Activated naive CD4-positive, alpha-beta T cell treated with anti-CD3 and anti-CD28 coated beads, Interleukin-2, amount 50 U/mL, for 24 hours (primary cell): ENCODE measurements around the gene PTPRD.

Experiments used
- H3K27ac Mint-ChIP-seq: one replicate; pipeline ENCODE4 v1.8.0; 2021; ENCODE audit warnings: mild to moderate bottlenecking, mixed read lengths
- H3K27me3 Mint-ChIP-seq: one replicate; pipeline ENCODE4 v1.8.0; 2021; ENCODE audit warnings: mixed read lengths
- H3K36me3 Mint-ChIP-seq: one replicate; pipeline ENCODE4 v1.8.0; 2021; ENCODE audit warnings: mixed read lengths
- H3K4me1 Mint-ChIP-seq: one replicate; pipeline ENCODE4 v1.8.0; 2021; ENCODE audit warnings: mixed read lengths
- H3K4me3 Mint-ChIP-seq: one replicate; pipeline ENCODE4 v1.8.0; 2021; ENCODE audit warnings: mild to moderate bottlenecking, mixed read lengths
- H3K9me3 Mint-ChIP-seq: one replicate; pipeline ENCODE4 v1.8.0; 2021; ENCODE audit warnings: mixed read lengths

Gene PTPRD

GRCh38 chr9:8693464-8693863, 1919.3 kb downstream of the PTPRD start:
- Mint-ChIP-seq H3K4me3 (no peak overlapping the region), H3K9me3 (no peaks in the 10 kb centered on the region), H3K36me3 (no peaks in the 10 kb centered on the region), H3K27me3 (no peaks in the 10 kb centered on the region), H3K4me1 (no peaks in the 10 kb centered on the region), H3K27ac (no peak overlapping the region)

- no peak overlapping the region for H3K4me3 Mint-ChIP-seq
- no peaks in the 10 kb centered on the region for H3K27me3 Mint-ChIP-seq
- no peaks in the 10 kb centered on the region for H3K4me1 Mint-ChIP-seq
- no peaks in the 10 kb centered on the region for H3K36me3 Mint-ChIP-seq
- no peaks in the 10 kb centered on the region for H3K9me3 Mint-ChIP-seq
- no peak overlapping the region for H3K27ac Mint-ChIP-seq
These were observed 1926.3 kb downstream of the PTPRD start for GRCh38 chr9:8686516-8686915.

- Mint-ChIP-seq H3K27me3 (no peaks in the 10 kb centered on the region), H3K9me3 (no peaks in the 10 kb centered on the region), H3K4me3 (no peak overlapping the region), H3K36me3 (no peaks in the 10 kb centered on the region), H3K27ac (no peak overlapping the region), H3K4me1 (no peaks in the 10 kb centered on the region)
These were observed 1927.0 kb downstream of the PTPRD start for GRCh38 chr9:8685825-8686224.

GRCh38 chr9:8684978-8685708, 1927.7 kb downstream of the PTPRD start:
- H3K27ac Mint-ChIP-seq = no peak overlapping the region
- H3K36me3 Mint-ChIP-seq = no peaks in the 10 kb centered on the region
- H3K4me1 Mint-ChIP-seq = no peaks in the 10 kb centered on the region
- no peak overlapping the region for H3K4me3 Mint-ChIP-seq
- no peaks in the 10 kb centered on the region for H3K9me3 Mint-ChIP-seq
- no peaks in the 10 kb centered on the region for H3K27me3 Mint-ChIP-seq

GRCh38 chr9:8683496-8683895, 1929.3 kb downstream of the PTPRD start:
- no peaks in the 10 kb centered on the region for H3K36me3 Mint-ChIP-seq

GRCh38 chr9:8680658-8681057, 1932.1 kb downstream of the PTPRD start:
- H3K4me3 Mint-ChIP-seq = no peak overlapping the region
- H3K27me3 Mint-ChIP-seq = no peaks in the 10 kb centered on the region
- no peaks in the 10 kb centered on the region for H3K36me3 Mint-ChIP-seq
- no peaks in the 10 kb centered on the region for H3K9me3 Mint-ChIP-seq
- H3K27ac Mint-ChIP-seq = no peak overlapping the region
- H3K4me1 Mint-ChIP-seq = no peaks in the 10 kb centered on the region

More at GRCh38 chr9:8683496-8683895, 1929.3 kb downstream of the PTPRD start:
- no peak overlapping the region for H3K4me3 Mint-ChIP-seq
- no peaks in the 10 kb centered on the region for H3K27me3 Mint-ChIP-seq
- no peaks in the 10 kb centered on the region for H3K9me3 Mint-ChIP-seq
- no peak overlapping the region for H3K27ac Mint-ChIP-seq
- H3K4me1 Mint-ChIP-seq = no peaks in the 10 kb centered on the region

- Mint-ChIP-seq H3K9me3 (no peaks in the 10 kb centered on the region), H3K4me3 (no peak overlapping the region), H3K27ac (no peak overlapping the region), H3K27me3 (no peaks in the 10 kb centered on the region), H3K36me3 (no peaks in the 10 kb centered on the region), H3K4me1 (no peaks in the 10 kb centered on the region)
These were observed 1932.6 kb downstream of the PTPRD start for GRCh38 chr9:8680157-8680556.

- H3K36me3 Mint-ChIP-seq = no peaks in the 10 kb centered on the region
- H3K4me3 Mint-ChIP-seq = no peak overlapping the region
- H3K27ac Mint-ChIP-seq = no peak overlapping the region
- no peaks in the 10 kb centered on the region for H3K4me1 Mint-ChIP-seq
- H3K9me3 Mint-ChIP-seq = no peaks in the 10 kb centered on the region
- H3K27me3 Mint-ChIP-seq = no peaks in the 10 kb centered on the region
These were observed 1933.4 kb downstream of the PTPRD start for GRCh38 chr9:8679371-8679822.

- no peaks in the 10 kb centered on the region for H3K27me3 Mint-ChIP-seq
- no peaks in the 10 kb centered on the region for H3K36me3 Mint-ChIP-seq
- no peaks in the 10 kb centered on the region for H3K9me3 Mint-ChIP-seq
- no peak overlapping the region for H3K4me3 Mint-ChIP-seq
- no peak overlapping the region for H3K27ac Mint-ChIP-seq
- no peaks in the 10 kb centered on the region for H3K4me1 Mint-ChIP-seq
These were observed 1935.1 kb downstream of the PTPRD start for GRCh38 chr9:8677741-8678140.

- H3K4me1 Mint-ChIP-seq = no peaks in the 10 kb centered on the region
- no peak overlapping the region for H3K27ac Mint-ChIP-seq
- H3K4me3 Mint-ChIP-seq = no peak overlapping the region
- no peaks in the 10 kb centered on the region for H3K9me3 Mint-ChIP-seq
- no peaks in the 10 kb centered on the region for H3K27me3 Mint-ChIP-seq
- no peaks in the 10 kb centered on the region for H3K36me3 Mint-ChIP-seq
These were observed 1938.3 kb downstream of the PTPRD start for GRCh38 chr9:8674536-8674935.

- no peaks in the 10 kb centered on the region for H3K36me3 Mint-ChIP-seq
- H3K4me1 Mint-ChIP-seq = no peaks in the 10 kb centered on the region
- no peak overlapping the region for H3K4me3 Mint-ChIP-seq
- no peaks in the 10 kb centered on the region for H3K27me3 Mint-ChIP-seq
- no peaks in the 10 kb centered on the region for H3K9me3 Mint-ChIP-seq
- H3K27ac Mint-ChIP-seq = no peak overlapping the region
These were observed 1939.0 kb downstream of the PTPRD start for GRCh38 chr9:8673830-8674229.

- Mint-ChIP-seq H3K27ac (no peak overlapping the region), H3K27me3 (no peaks in the 10 kb centered on the region), H3K36me3 (no peaks in the 10 kb centered on the region), H3K4me1 (no peaks in the 10 kb centered on the region), H3K4me3 (no peak overlapping the region), H3K9me3 (no peaks in the 10 kb centered on the region)
These were observed 1942.1 kb downstream of the PTPRD start for GRCh38 chr9:8670751-8671150.

- no peaks in the 10 kb centered on the region for H3K4me1 Mint-ChIP-seq
- H3K27me3 Mint-ChIP-seq = peaks cover 2% of the 10 kb centered on the region
- H3K27ac Mint-ChIP-seq = no peak overlapping the region
- H3K36me3 Mint-ChIP-seq = no peaks in the 10 kb centered on the region
- H3K4me3 Mint-ChIP-seq = no peak overlapping the region
- no peaks in the 10 kb centered on the region for H3K9me3 Mint-ChIP-seq
These were observed 1944.1 kb downstream of the PTPRD start for GRCh38 chr9:8668751-8669150.

- no peaks in the 10 kb centered on the region for H3K36me3 Mint-ChIP-seq
- H3K27ac Mint-ChIP-seq = no peak overlapping the region
- H3K27me3 Mint-ChIP-seq = peaks cover 2% of the 10 kb centered on the region
- H3K4me1 Mint-ChIP-seq = no peaks in the 10 kb centered on the region
- H3K4me3 Mint-ChIP-seq = no peak overlapping the region
- no peaks in the 10 kb centered on the region for H3K9me3 Mint-ChIP-seq
These were observed 1944.6 kb downstream of the PTPRD start for GRCh38 chr9:8668231-8668630.

GRCh38 chr9:8666060-8666459, 1946.7 kb downstream of the PTPRD start:
- Mint-ChIP-seq H3K4me3 (no peak overlapping the region), H3K4me1 (no peaks in the 10 kb centered on the region), H3K9me3 (no peaks in the 10 kb centered on the region)

GRCh38 chr9:8660383-8660782, 1952.4 kb downstream of the PTPRD start:
- no peak overlapping the region for H3K4me3 Mint-ChIP-seq
- H3K27me3 Mint-ChIP-seq = peaks cover 2% of the 10 kb centered on the region
- no peaks in the 10 kb centered on the region for H3K4me1 Mint-ChIP-seq
- no peak overlapping the region for H3K27ac Mint-ChIP-seq
- H3K36me3 Mint-ChIP-seq = no peaks in the 10 kb centered on the region
- no peaks in the 10 kb centered on the region for H3K9me3 Mint-ChIP-seq

More at GRCh38 chr9:8666060-8666459, 1946.7 kb downstream of the PTPRD start:
- Mint-ChIP-seq H3K27ac (no peak overlapping the region), H3K36me3 (no peaks in the 10 kb centered on the region), H3K27me3 (peaks cover 2% of the 10 kb centered on the region)

GRCh38 chr9:8659108-8659507, 1953.7 kb downstream of the PTPRD start:
- H3K27ac Mint-ChIP-seq = no peak overlapping the region
- peaks cover 2% of the 10 kb centered on the region for H3K27me3 Mint-ChIP-seq
- no peaks in the 10 kb centered on the region for H3K4me1 Mint-ChIP-seq
- no peak overlapping the region for H3K4me3 Mint-ChIP-seq
- H3K36me3 Mint-ChIP-seq = no peaks in the 10 kb centered on the region
- no peaks in the 10 kb centered on the region for H3K9me3 Mint-ChIP-seq
